ENCODE results near the gene ESRP2.

ESRP2 gene

DNA sequence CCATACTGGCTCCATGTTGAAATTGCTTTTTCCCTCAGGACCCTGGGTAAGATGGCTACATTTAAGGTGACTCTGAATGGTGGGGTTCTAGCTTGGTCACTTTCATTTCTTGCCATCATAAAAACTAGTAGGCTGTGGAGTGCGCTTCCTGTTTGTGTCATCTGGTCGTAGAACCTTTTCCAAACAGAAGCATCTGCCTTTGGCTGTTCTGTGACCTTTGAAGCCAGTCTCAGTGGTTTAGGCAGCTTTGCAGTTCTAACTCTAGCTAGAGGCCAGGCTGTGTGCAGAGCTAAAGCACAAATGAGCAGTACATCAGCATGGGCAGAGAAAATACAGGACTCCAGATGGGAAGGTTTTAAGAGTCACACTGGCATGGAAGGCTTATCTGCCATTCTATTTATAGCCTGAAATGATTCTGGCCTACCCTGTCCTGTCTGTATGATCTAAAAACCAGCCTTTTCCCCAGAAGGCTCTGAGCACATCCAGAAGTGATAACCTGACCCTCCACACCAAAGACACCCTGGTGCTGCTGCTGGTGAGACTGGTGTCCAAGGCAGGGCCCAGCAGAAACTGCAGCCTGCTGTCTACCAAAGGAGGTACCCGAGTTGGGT, 8.6 kb downstream of the ESRP2 start:
- Histone ChIP-seq H3K79me2 (ENCODE audit: control insufficient read depth, low read length) (no peaks in the 10 kb centered on the region), H4K20me1 (ENCODE audit: control insufficient read depth, insufficient read depth, low read depth, low read length) (no peaks in the 10 kb centered on the region), H3K36me3 (ENCODE audit: control insufficient read depth, low read length) (peaks cover 18% of the 10 kb centered on the region), H3K9me3 (ENCODE audit: control insufficient read depth, insufficient read depth, low read length) (no peaks in the 10 kb centered on the region), H3F3A (ENCODE audit: control insufficient read depth, insufficient read depth) (peaks cover 9% of the 10 kb centered on the region; the same call in 1 of the 2 replicates), H3K27ac (ENCODE audit: low read depth, low read length) (no peak overlapping the region), H3K4me2 (ENCODE audit: low read length) (peak overlapping the region; percentile 2; the same call in 1 of the 2 replicates), H3K4me1 (ENCODE audit: control insufficient read depth, low read length) (peaks cover 26% of the 10 kb centered on the region), H3K9me2 (replicated peaks; ENCODE audit: control insufficient read depth, low read length) (no peaks in the 10 kb centered on the region), H3K27me3 (ENCODE audit: control insufficient read depth, low read length) (no peaks in the 10 kb centered on the region), H3K4me3 (ENCODE audit: low read length) (no peak overlapping the region)
- TF ChIP-seq, protein P1, sequence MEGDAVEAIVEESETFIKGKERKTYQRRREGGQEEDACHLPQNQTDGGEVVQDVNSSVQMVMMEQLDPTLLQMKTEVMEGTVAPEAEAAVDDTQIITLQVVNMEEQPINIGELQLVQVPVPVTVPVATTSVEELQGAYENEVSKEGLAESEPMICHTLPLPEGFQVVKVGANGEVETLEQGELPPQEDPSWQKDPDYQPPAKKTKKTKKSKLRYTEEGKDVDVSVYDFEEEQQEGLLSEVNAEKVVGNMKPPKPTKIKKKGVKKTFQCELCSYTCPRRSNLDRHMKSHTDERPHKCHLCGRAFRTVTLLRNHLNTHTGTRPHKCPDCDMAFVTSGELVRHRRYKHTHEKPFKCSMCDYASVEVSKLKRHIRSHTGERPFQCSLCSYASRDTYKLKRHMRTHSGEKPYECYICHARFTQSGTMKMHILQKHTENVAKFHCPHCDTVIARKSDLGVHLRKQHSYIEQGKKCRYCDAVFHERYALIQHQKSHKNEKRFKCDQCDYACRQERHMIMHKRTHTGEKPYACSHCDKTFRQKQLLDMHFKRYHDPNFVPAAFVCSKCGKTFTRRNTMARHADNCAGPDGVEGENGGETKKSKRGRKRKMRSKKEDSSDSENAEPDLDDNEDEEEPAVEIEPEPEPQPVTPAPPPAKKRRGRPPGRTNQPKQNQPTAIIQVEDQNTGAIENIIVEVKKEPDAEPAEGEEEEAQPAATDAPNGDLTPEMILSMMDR (IDR thresholded peaks at IDR 0.05; ENCODE audit: low read depth, low read length, poor library complexity, severe bottlenecking) = no peak
- TF ChIP-seq EZH2phosphoT487 (IDR thresholded peaks at IDR 0.05; ENCODE audit: borderline replicate concordance, low read length) = no peak

DNA sequence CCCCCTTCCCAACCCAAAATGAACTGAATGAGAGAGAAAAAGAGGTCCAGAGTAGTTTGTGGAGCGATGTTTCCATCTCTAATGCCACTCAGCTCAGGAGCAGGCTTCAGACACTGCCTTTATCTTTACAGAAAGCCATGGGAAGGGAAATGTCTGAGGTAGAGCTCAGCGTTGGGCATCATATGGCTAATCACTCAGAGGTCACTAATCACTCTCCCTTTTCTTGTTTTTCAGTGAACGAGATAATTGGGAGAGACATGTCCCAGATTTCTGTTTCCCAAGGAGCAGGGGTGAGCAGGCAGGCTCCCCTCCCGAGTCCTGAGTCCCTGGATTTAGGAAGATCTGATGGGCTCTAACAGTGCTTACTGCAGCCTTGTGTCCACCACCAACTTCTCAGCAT, 9.8 kb downstream of the ESRP2 start:
- Histone ChIP-seq H3K4me2 (ENCODE audit: low read length) (no peak overlapping the region), H3F3A (ENCODE audit: control insufficient read depth, insufficient read depth) (peaks cover 9% of the 10 kb centered on the region; the same call in 1 of the 2 replicates), H3K27ac (ENCODE audit: low read depth, low read length) (no peak overlapping the region), H3K79me2 (ENCODE audit: control insufficient read depth, low read length) (no peaks in the 10 kb centered on the region), H3K4me3 (ENCODE audit: low read length) (no peak overlapping the region), H3K27me3 (ENCODE audit: control insufficient read depth, low read length) (no peaks in the 10 kb centered on the region), H4K20me1 (ENCODE audit: control insufficient read depth, insufficient read depth, low read depth, low read length) (no peaks in the 10 kb centered on the region), H3K36me3 (ENCODE audit: control insufficient read depth, low read length) (peaks cover 18% of the 10 kb centered on the region), H3K4me1 (ENCODE audit: control insufficient read depth, low read length) (peaks cover 26% of the 10 kb centered on the region), H3K9me3 (ENCODE audit: control insufficient read depth, insufficient read depth, low read length) (no peaks in the 10 kb centered on the region), H3K9me2 (replicated peaks; ENCODE audit: control insufficient read depth, low read length) (no peaks in the 10 kb centered on the region)
- TF ChIP-seq EZH2phosphoT487 (IDR thresholded peaks at IDR 0.05; ENCODE audit: borderline replicate concordance, low read length) = no peak
- TF ChIP-seq, protein P1 (IDR thresholded peaks at IDR 0.05; ENCODE audit: low read depth, low read length, poor library complexity, severe bottlenecking) = no peak

DNA sequence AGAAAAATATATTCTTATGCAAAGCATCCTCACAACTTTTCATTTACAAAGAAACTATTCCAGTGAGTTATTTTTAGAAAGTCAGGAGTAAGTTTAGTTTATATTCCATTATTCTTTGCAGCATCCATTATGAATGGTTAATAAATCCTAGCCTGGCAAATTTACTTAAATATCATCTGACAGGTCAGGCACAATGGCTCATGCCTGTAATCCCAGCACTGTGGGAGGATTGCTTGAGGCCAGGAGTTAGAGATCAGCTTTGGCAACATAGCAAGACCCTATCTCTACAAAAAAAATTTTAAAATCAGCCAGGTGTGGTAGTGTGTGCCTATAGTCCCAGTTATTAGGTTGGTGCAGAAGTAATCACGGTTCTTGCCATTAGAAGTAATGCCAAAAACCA, 12.9 kb downstream of the ESRP2 start:
- Histone ChIP-seq H4K20me1 (ENCODE audit: control insufficient read depth, insufficient read depth, low read depth, low read length) (no peaks in the 10 kb centered on the region), H3K79me2 (ENCODE audit: control insufficient read depth, low read length) (no peaks in the 10 kb centered on the region), H3K27ac (ENCODE audit: low read depth, low read length) (no peak overlapping the region), H3K4me3 (ENCODE audit: low read length) (no peak overlapping the region), H3K9me2 (replicated peaks; ENCODE audit: control insufficient read depth, low read length) (no peaks in the 10 kb centered on the region), H3K4me2 (ENCODE audit: low read length) (no peak overlapping the region), H3K4me1 (ENCODE audit: control insufficient read depth, low read length) (peaks cover 20% of the 10 kb centered on the region), H3K9me3 (ENCODE audit: control insufficient read depth, insufficient read depth, low read length) (no peaks in the 10 kb centered on the region), H3K36me3 (ENCODE audit: control insufficient read depth, low read length) (peaks cover 18% of the 10 kb centered on the region), H3K27me3 (ENCODE audit: control insufficient read depth, low read length) (no peaks in the 10 kb centered on the region), H3F3A (ENCODE audit: control insufficient read depth, insufficient read depth) (peaks cover 3% of the 10 kb centered on the region; the same call in 1 of the 2 replicates)
- TF ChIP-seq EZH2phosphoT487 (IDR thresholded peaks at IDR 0.05; ENCODE audit: borderline replicate concordance, low read length) = no peak
- TF ChIP-seq, protein P1 (IDR thresholded peaks at IDR 0.05; ENCODE audit: low read depth, low read length, poor library complexity, severe bottlenecking) = no peak
